CD4-positive, alpha-beta T cell treated with Interleukin-2 at 100 ng/mL for 4 hours (primary cell): Measurements from ENCODE around the gene ZNF627.
"Not testable (repeated sequence)": the region's sequence is repeated elsewhere in the genome, so short reads cannot be mapped to it uniquely, and the experiment has no call there.

ENCODE experiments used
- DNase-seq: peaks from one replicate; pipeline ENCODE4 v3.0.0-alpha.2; 2020; ENCODE audit warnings: low spot score

Gene ZNF627

GRCh38 chr19:11597202-11598102 lies at the start of gene ZNF627:
ZNF627 (plus strand) TSS chr19:11597483; CDS start chr19:11597628, 145 bp downstream.
- DNase-seq = peak; percentile 96

DNA sequence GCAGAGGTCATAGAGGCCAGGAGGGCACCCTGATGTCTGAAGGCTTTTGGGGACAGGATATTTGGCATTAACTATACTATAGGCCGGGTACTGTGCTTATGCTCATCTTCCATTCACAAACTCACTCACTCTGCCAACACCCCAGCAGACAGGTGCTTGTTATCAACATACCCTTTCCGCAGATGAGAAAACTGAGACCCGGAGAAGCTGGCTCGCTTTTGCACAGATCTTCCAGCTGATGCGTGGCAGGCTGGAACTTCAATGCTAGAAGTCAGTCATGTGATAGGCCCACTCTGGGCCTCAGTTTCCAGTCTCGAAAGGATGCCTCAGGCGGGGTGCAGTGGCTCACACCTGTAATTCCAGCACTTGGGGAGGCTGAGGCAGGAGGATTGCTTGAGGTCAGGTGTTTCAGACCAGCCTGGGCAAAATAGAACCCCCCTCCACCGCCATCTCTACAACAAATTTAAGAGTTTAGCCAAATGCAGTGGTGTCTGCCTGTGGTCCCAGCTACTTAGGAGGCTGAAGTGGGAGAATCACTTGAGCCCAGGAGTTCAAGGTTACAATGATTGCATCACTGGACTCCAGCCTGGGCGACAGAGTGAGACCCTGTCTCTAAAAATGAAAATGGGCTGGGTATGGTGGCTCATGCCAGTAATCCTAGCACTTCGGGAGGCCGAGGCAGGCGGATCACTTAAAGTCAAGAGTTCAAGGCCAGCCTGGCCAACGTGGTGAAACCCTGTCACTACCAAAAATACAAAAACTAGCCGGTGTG lies 49.2 kb upstream of the ZNF627 start:
- DNase-seq = no peak

GRCh38 chr19:11549386-11549953 lies 47.8 kb upstream of the ZNF627 start:
- DNase-seq = no peak

- no peak for DNase-seq
These were observed 47.0 kb upstream of the ZNF627 start for GRCh38 chr19:11550265-11550664.

DNA sequence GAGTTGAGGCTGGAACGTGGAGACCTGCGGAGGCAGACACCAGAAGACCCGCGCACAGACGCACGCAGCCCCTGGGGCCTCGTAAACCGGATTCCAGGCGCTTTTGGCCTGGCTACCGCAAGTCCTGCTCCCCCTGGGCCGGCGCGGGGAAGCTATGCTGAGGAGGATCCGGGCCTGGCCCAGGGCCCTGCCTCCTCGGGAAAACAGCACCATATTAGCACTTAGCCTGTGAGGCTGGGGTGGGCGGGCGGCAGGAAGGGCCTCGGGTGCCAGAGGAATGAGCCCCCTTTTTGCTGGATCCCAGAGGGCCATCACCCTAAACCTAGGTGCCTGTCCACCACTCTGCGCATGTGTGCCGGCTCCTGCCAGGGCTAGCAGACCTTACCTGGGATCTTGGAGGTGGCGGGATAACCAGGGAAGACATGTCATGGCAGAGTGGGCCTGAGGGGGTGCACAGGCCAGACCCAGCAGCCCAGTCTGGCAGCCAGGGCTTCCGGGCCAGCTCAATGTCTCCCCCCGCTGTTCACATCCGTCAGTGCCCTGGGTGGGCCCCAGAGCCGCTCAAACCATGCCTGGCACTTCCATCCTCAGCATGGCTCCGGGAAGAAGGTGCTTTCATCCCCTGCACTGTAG lies 45.6 kb upstream of the ZNF627 start:
- DNase-seq = no peak

- no peak for DNase-seq
These were observed 44.5 kb upstream of the ZNF627 start for GRCh38 chr19:11552666-11553372.

DNA sequence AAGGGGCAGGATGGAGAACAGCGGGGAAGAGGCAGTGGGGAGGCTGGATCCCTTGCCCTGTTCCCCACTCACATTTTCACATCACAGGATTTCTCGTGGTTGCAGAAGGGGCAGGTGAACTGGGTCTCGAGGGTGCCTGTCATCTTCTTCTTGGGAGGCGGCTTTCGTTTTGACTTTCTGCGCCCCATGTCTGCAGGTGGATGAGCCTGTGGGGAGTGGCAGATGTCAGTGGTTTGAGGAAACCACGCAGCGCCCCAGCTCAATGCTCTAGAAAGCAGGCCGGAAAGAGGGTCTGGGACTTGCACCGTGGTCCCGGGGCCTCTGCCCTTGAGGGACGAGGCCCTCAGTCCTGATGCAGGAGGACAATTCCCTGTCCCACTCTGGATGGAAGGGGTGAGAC lies 43.1 kb upstream of the ZNF627 start:
- DNase-seq = no peak

- no peak for DNase-seq
These were observed 42.0 kb upstream of the ZNF627 start for GRCh38 chr19:11555246-11555645.

DNA sequence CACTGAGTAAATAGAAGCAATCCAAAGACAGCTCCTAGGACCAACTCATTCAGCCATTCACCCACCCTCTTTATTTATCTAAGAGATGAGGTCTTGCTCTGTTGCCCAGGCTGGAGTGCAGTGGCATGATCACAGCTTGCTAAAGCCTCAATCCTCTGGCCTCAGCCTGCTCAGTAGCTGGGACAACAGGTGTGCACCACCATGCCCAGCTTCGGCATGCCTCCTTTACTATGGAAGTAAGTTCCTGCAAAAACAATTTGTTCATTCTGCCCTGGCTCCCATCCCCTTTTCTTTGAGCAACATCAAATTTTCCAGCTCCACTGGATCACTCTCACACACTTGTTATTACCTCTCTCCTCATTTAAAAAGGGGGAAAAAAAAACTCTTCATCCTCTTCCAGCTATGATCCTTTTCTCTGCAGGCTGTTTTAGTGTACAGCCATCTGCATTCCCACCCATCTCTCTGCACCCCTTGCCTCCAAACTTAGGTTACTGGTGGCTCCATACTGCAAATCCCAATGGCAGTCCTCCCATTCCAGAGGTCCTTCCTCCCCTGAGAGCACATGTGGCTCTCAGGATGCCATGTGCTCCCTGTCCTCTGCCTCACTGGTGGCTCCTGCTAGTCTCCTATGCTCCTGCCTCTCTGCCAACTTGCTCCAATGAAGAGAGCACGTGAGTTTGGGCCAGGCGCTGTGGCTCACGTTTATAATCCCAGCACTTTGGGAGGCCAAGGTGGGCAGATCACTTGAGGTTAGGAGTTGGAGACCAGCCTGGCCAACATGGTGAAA lies 40.5 kb upstream of the ZNF627 start:
- DNase-seq = no peak

GRCh38 chr19:11558881-11559828 lies 38.1 kb upstream of the ZNF627 start, which contains the start of gene ELOF1:
ELOF1 (minus strand) TSS chr19:11559230; CDS start chr19:11554347, 4,883 bp downstream.
- DNase-seq = peak; percentile 97

DNA sequence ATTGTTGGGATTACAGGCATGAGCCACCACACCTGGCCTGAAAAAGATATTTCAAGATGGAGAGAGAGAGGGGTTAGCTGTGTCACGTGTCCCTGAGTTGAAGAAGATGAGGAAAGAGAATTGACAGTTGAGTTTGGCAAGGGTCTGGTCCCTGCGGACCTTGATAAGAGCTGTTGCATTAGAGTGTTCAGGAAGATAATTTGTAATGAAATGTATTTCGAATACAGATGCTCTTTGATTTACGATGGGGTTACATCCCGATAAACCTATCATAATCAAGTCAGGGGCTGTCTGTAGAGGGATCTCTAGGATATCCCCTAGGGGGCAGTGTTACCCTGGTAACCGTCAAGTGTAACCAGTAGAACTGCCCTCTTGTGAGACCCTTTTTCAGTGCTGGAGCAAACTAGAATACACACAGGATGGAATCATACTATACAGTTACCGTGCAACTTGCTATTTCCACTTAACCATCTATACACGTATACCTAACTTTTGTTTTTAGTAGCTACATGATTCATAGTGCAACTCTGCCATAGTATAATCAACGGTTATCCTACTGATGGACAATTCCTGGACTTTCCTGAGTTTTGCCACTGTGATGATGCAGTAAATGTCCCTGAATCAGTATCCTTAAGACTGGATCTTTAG lies 36.8 kb upstream of the ZNF627 start:
- DNase-seq = peak; percentile 83

GRCh38 chr19:11563532-11563931 lies 33.8 kb upstream of the ZNF627 start:
- no peak for DNase-seq

- DNase-seq = not testable (repeated sequence)
These were observed 33.0 kb upstream of the ZNF627 start for GRCh38 chr19:11564082-11564807.

DNA sequence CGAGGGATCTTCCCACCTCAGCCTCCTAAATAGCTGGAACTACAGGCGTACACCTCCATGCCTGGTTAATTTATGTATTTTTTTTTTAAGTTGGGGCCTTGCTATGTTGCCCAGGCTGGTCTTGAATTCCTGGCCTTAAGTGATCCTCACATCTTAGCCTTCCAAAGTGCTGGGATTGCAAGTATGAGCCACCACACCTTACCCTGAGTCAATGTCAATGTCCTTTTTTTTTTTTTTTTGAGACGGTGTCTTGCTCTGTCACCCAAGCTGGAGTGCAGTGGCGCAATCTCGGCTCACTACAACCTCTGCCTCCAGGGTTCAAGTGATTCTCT lies 31.7 kb upstream of the ZNF627 start:
- DNase-seq = not testable (repeated sequence)

DNA sequence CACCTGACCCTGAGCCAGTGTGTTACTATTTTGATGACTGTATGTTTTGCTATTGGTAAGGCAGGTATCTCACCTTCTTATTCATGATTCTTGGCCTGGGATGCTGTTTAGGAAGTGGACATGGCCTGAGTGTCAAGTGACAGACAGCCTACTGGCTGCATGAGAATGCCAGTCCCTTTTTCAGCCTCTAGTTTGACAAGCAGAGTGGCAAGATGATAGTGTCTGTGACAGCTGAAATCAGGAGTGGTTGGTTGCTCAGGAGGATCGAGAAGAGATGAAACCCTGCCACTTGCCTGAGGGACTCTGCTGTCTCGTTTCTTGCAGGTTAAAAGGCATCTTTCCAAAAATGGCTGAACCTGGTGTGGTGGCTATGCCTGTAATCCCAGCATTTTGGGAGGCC lies 31.1 kb upstream of the ZNF627 start:
- no peak for DNase-seq

GRCh38 chr19:11570039-11570462 lies 27.2 kb upstream of the ZNF627 start:
- DNase-seq = no peak

- not testable (repeated sequence) for DNase-seq
These were observed 23.9 kb upstream of the ZNF627 start for GRCh38 chr19:11573354-11573753.

DNA sequence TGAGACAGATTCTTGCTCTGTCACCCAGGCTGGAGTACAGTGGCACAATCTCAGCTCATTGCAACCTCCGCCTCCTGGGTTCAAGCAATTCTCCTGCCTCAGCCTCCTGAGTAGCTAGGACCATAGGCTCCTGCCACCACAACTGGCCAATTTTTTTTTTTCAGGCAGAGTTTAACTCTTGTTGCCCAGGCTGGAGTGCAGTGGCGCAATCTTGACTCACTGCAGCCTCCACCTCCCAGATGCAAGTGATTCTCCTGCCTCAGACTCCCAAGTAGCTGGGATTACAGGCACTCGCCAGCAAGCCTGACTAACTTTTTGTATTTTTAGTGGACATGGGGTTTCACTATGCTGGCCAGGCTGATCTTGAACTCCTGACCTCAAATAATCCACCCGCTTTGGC lies 23.5 kb upstream of the ZNF627 start:
- not testable (repeated sequence) for DNase-seq
